Spleen (tissue), 7 donors: ENCODE measurements around the gene PELI3.

Experiments
- CTCF ChIP-seq, 11 experiments: fragments of 200-600 bp in 7 of 11; fragments of 450-650 bp in 4 of 11; sonication (generic) in 4 of 11; IDR thresholded peaks in 8 of 11; conservative IDR thresholded peaks in 3 of 11; 1 replicate in 7 of 11; 2 replicates in 4 of 11; pipeline versions ENCODE4 v1.4.0 to v1.8.0; 2016 to 2021; ENCODE audit warnings: antibody characterized with exemption in 11 of 11, inconsistent platforms in 4 of 11, mild to moderate bottlenecking in 1 of 11
- POLR2A ChIP-seq, 3 donors: fragments of 450-650 bp; IDR thresholded peaks; one replicate each; pipeline ENCODE4 v1.5.1; 2017; ENCODE audit warnings: antibody characterized with exemption in 3 of 3, mild to moderate bottlenecking in 1 of 3
- donor health status: DM: no; HTN: no; CAD: no; lungs with moderate emphysema.
- donor health status: DM: no; HTN: no; CAD: no.
- donor health status: DM: no; HTN: no; CAD: no.

DNA sequence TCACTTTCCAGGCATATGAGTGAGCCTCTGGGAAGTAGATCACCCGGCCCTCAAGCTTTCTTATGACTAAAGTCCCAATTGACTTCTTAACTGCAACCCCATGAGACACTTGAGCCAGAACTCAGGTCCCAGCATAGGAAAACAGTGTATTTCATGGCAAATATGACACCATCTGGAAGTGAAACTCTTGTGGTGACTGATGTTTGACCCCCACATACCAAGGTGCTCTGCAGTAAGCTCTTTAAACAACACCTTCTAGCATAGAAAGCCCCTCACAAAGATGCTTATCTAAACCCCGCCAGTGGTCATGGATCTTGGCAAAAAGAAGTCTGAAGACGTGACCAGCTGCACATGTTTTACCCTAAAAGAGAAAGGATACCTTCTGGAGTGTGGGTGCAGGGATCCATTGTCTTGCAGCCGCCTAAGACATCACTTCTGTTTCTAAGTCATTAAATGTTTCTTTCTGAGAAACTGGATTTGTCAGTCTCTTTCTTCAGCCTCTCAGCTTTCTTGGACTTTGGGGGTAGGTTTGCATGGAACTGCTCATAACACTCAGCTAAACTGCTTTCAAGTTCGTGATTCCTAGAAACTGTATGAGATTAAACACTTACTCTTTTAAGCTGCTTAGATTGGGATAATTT is 7.4 kb upstream of the PELI3 start:
- no peak for TF ChIP-seq CTCF (IDR thresholded peaks at IDR 0.05 in 8 of 11, conservative IDR thresholded peaks at IDR 0.05 in 3 of 11)
- no peak for TF ChIP-seq POLR2A (IDR thresholded peaks at IDR 0.05)
